HG02642 (cell line): ENCODE results near the gene EIF1AX.
A peak's percentile ranks its signal among the peaks of the same experiment; 100 is the strongest.
"Not testable (repeated sequence)": the region's sequence is repeated elsewhere in the genome, so short reads cannot be mapped to it uniquely, and the experiment has no call there.

Experiments used
- ATAC-seq: cut with Tn5 transposase; IDR thresholded peaks from one replicate; pipeline ENCODE4 v1.9.1; 2021; ENCODE audit warnings: mild to moderate bottlenecking; ENCODE audit not compliant: unreplicated experiment, poor library complexity

EIF1AX gene

GRCh38 chrX:20141281-20142220, at the start of gene EIF1AX:
TSS of gene EIF1AX (minus strand) at chrX:20141838. CDS start at chrX:20141640, 198 bp downstream.
- peak; percentile 99 for ATAC-seq

- ATAC-seq: no peak
These were observed 47.5 kb upstream of the EIF1AX start for GRCh38 chrX:20189171-20189570.

DNA sequence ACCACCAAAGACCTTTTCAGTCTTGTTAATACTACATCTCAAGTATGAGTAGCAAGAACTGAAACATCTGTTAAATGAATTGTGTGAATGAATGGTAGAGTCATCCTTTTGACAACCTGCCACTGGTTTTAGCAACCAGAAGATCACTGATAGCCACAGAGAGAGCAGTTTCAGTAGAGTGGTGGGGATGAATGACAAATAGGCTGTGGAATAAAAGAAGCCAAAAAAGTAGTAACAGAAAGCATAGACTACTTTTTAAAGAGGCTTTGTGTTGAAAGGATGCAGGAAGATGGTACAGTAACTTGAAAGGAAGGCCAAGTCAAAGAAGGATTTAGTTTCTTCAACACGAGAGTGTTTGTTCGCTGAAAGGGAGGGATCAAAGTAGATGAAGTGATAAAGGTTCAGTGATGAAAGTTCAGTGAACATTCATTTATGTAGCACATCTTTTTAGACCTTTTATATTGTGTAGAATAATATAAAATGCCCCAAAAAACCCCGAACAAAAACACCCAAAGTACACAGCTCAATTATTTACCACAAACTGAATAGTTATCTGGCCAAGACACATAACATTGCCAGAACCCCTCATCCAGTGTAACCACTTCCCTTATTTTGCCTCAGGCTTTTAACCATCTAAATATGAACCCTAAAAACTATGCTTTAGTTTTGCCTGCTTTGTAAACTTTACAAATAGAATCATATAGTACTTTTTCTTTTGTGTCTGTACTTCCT, 40.1 kb upstream of the EIF1AX start:
- peak; percentile 57 for ATAC-seq

GRCh38 chrX:20177093-20177492, 35.5 kb upstream of the EIF1AX start:
- ATAC-seq: no peak

DNA sequence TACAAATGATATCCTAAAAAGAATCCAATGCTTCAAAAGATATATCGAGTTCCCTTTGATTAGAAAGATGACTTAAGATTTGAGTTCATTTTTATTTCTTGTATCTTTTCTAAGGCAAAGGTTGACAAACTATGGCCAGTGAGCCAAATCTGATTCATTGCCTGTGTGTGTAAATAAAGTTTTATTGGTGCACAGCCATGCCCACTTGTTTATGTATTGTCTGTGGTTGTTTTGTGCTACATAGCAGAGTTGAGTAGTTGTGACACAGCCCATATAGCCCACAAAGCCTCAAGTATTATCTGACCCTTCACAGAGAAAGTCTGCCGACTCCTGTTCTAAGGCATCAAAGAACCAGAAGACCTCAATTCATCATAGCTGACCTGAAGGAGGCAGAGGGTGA, 32.2 kb upstream of the EIF1AX start:
- no peak for ATAC-seq

GRCh38 chrX:20173313-20173712, 31.7 kb upstream of the EIF1AX start:
- ATAC-seq: no peak

DNA sequence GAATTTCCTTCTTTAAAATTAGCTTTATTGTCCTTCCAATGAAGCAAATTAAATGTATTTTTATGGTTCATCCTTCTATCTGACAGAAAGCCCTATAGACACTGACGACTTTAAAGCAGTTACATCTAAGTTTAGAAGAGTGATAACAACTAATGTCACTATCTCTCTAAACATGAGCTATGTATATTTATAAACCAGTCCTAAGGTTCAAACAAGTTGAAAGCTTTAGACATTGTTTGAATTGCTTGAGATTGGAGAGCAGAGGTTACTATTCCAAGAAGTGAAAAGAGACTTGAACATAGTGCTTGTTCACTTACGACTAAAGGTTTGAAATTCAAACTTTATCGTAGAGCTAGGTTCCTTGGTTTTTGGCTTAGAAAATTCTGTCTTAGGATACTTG, 30.2 kb upstream of the EIF1AX start:
- ATAC-seq: no peak

- not testable (repeated sequence) for ATAC-seq
These were observed 20.9 kb upstream of the EIF1AX start for GRCh38 chrX:20162516-20162915.

DNA sequence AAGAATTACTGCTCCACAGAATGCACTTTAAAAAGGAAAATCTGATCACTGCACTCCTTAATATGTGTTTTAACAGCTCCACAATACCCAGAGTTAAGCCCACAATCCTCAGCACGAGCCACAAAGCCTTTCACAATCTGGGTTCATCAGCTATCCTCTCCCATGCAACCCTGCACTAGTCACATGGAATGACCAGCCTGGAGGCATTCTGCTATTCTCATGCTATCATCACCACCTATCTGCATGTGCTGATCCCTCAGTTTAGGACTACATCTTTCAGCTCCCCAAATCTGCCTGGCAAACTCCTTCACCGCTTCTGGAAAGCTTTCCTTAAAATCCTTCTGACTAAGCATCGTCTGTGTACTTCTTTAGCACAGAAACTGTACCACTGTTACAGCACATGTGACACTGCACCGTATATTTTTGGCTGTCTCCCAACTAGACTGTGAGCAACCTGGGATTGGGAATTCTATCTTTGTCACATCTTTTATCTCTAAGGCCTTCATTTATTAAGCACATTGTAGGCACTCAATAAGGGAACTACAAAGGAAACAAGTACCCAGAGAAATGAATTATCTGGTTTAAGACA, 18.3 kb upstream of the EIF1AX start:
- no peak for ATAC-seq

DNA sequence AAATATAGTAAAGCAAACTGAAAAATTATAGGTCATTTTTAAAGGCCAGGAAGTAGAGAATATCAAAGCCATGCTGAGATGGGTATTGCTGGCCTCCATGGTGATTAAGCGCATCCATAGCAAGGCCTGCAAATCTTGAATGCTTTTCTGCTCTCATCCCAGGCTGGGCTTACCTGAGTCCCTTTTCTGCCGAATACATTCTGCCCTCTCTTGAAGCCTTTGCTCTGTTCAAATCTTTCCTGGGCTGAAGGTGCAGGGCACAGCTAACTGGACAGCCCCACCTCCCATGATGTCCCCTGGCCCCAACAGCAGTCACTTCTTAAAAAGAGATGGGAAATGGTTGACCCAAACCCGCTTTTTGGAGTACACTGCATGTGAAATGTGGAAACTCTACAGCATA, 10.1 kb upstream of the EIF1AX start:
- no peak for ATAC-seq

GRCh38 chrX:20149326-20149725, 7.7 kb upstream of the EIF1AX start:
- ATAC-seq: no peak

GRCh38 chrX:20147561-20147960, 5.9 kb upstream of the EIF1AX start:
- ATAC-seq: no peak

DNA sequence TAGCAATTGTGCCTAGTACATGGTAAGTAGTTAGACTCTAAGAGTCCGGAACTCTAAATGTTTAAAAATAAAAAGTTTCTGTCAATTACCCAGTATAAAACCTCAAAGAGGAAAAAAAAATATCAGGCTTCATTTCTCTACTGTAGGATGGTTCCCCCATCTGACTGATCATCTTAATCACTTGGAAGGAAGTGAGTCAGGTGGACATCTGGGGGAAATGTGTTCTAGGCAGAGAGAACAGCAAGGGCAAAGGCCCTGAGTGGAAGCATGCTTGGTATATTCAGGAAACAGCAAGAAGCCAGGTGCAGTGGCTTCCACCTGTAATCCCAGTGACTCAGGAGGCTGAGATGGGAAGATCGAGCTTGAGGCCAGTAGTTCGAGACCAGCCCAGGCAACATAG, 2.9 kb upstream of the EIF1AX start:
- no peak for ATAC-seq

DNA sequence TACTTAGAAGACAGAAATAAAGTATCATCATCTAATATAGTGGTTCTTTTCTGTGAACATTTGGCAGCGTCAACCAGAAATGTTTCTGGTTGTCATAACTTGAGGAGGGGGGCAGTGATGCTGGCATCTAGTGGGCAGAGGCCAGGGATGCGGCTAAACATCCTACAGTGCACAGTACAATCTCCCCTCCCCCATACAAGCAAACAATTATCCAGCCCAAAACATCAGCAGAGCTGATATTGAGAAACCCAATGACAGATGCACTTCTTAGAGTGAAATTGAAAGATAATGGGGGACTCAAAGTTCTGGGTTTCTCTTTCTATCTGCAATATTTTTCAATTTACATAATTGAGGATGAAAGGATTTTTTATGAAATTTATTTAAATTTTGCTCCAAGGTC, 1.9 kb upstream of the EIF1AX start:
- no peak for ATAC-seq

DNA sequence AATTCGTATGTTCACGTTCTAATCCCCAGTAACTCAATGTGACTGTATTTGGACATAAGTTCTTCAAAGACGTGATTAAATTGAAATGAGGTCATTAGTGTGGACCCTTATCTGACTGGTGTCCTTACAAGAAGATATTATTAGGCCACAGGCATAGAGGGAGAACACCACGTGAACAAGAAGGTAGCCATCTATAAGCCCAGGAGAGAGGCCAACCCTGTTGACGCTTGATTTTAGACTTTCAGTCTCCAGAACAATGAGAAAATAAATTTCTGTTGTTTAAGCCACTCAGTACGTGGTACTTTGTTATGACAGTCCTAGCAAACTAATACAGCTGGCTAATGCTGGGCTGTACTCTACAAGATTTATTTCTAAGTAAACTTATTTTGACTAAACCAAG, 1.5 kb upstream of the EIF1AX start:
- no peak for ATAC-seq

GRCh38 chrX:20140420-20140819, 1.2 kb downstream of the EIF1AX start:
- ATAC-seq: no peak

- ATAC-seq: no peak
These were observed 1.7 kb downstream of the EIF1AX start for GRCh38 chrX:20139966-20140365.

DNA sequence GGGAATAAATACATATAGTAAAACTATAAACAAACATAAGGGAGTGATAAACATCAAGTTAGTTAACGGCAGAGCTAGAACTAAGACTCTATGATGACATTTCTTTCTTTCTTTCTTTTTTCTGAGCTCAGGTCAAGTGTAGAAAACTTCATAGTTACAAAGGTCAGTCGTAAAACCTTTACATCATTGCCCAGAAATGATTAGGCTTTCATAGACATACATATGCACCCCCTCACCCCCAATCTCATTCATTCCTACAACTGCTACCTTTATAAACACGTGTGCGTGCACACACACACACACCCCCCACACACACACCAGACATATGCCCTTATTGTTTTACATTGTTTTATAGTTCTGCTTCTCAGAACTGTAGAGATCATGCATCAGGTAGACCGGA, 5.7 kb downstream of the EIF1AX start:
- ATAC-seq: no peak

DNA sequence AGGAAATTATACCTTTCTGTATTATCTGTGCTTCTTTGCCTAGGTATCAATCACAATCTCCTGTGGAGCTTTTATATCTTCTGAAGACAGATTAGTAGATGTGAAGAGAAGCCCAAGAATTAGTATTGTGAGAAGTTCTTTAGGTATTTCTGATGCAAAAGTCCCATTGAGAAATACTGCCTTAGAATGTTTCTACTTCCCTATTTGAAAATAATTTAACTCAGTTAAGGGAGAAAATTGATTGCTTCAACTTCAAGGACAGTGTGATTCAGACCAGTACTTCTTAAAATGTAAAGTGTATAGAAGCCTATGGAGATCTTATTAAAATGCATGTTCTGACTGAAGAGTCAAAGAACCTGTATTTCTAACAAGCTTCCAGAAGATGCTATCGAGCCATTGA, 9.0 kb downstream of the EIF1AX start:
- ATAC-seq: no peak

DNA sequence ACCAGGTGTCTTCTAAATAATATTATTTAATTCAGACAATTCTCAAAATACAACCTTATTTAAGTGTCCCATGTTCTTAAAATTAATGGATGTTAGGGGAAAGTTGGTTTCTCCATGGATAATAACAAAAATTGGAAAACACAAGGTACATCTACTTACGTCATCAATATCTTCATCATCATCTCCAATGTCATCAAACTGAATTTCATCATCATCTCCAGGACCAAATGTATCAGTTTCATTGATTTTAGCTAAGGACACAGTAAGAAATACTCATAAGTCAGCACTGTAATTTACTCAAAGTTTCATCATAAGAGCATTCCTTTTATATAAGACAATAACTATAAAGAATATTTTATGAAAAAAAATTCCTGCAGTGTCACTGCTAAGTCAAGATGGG, 11.3 kb downstream of the EIF1AX start:
- ATAC-seq: no peak

- ATAC-seq: no peak
These were observed 12.1 kb downstream of the EIF1AX start for GRCh38 chrX:20129547-20129946.
